ENCODE results near the gene PAX4. TPM values are rescaled to one million over a fixed set of nuclear protein-coding genes. Genes with fewer than 3 reads are reported as not detected.

PAX4 gene
- total and polyA plus RNA-seq, 9 of the 15 experiments (the other 6 are each of a cell fraction or from before 2014, with no cell fraction given), result not detected

GRCh38 chr7:127588697-127589482 is 29.1 kb downstream of the PAX4 start (continued):
- TF ChIP-seq HDAC1 (IDR thresholded peaks at IDR 0.05) (peak in 1 of 2 experiments; percentile 85; a peak in 2 of 4 replicates), KAT7 (CRISPR knock-in tag; IDR thresholded peaks at IDR 0.05; ENCODE audit: borderline replicate concordance) (0 out of 2 replicates have a peak, but pooled peaks have one; percentile 3), ZNF12 (CRISPR knock-in tag; IDR thresholded peaks at IDR 0.05) (no peak), NFE2 (IDR thresholded peaks at IDR 0.05; ENCODE audit: low read depth) (no peak), TFE3 (CRISPR knock-in tag; IDR thresholded peaks at IDR 0.05) (no peak), ZBTB17 (CRISPR knock-in tag; IDR thresholded peaks at IDR 0.05) (no peak), TSC22D4 (tag; IDR thresholded peaks at IDR 0.05) (no peak), CBX5 (IDR thresholded peaks at IDR 0.05; ENCODE audit: borderline replicate concordance, low read depth) (no peak), ZNF740 (CRISPR knock-in tag; IDR thresholded peaks at IDR 0.05) (no peak), ZNF740 (tag; IDR thresholded peaks at IDR 0.05) (no peak), ZNF174 (CRISPR knock-in tag; IDR thresholded peaks at IDR 0.05) (no peak), ZNF197 (CRISPR knock-in tag; IDR thresholded peaks at IDR 0.05; ENCODE audit: low read depth) (no peak), ARID3A (IDR thresholded peaks at IDR 0.05; ENCODE audit: borderline replicate concordance, low read depth, low read length) (no peak), PCBP2 (IDR thresholded peaks at IDR 0.05; ENCODE audit: low read depth, low read length, poor library complexity, severe bottlenecking) (no peak), ETS1 (conservative IDR thresholded peaks at IDR 0.05; ENCODE audit: control insufficient read depth, low read depth, low read length) (no peak), MCM2 (IDR thresholded peaks at IDR 0.05; ENCODE audit: low read depth) (no peak), POLR3G (IDR thresholded peaks at IDR 0.05; ENCODE audit: extremely low read depth, insufficient read length, insufficient replicate concordance) (no peak), PHF21A (IDR thresholded peaks at IDR 0.05; ENCODE audit: borderline replicate concordance, low read depth) (no peak), CBFB (CRISPR knock-in tag; IDR thresholded peaks at IDR 0.05) (0 out of 2 replicates have a peak, but pooled peaks have one; percentile 42), EWSR1 (IDR thresholded peaks at IDR 0.05; ENCODE audit: borderline replicate concordance, low read depth, partially characterized antibody) (no peak), HDAC6 (IDR thresholded peaks at IDR 0.05; ENCODE audit: low read depth, low read length) (no peak)

Data from K562 (cell line).